Progenitor cell of endocrine pancreas (in vitro differentiated cells): ENCODE measurements around the gene ACAP2. TPM values are rescaled to one million over a fixed set of nuclear protein-coding genes. Genes with fewer than 3 reads are reported as not detected.

Source experiments
- DNase-seq: peaks from one replicate; pipeline ENCODE4 v3.0.0; 2021; ENCODE audit warnings: low spot score; ENCODE audit not compliant: unreplicated experiment
- H3K27ac Mint-ChIP-seq: 2 replicates; pipeline ENCODE4 v1.8.0; 2021; ENCODE audit warnings: mild to moderate bottlenecking, moderate library complexity, mixed read lengths
- H3K27me3 Mint-ChIP-seq: 2 replicates; pipeline ENCODE4 v1.8.0; 2021; ENCODE audit warnings: mixed read lengths
- H3K36me3 Mint-ChIP-seq: 2 replicates; pipeline ENCODE4 v1.8.0; 2022; ENCODE audit warnings: mixed read lengths; ENCODE audit not compliant: insufficient read depth
- H3K4me1 Mint-ChIP-seq: 2 replicates; pipeline ENCODE4 v1.8.0; 2021; ENCODE audit warnings: low read depth, mixed read lengths
- H3K4me3 Mint-ChIP-seq: 2 replicates; pipeline ENCODE4 v1.8.0; 2021; ENCODE audit warnings: low read depth, mild to moderate bottlenecking, moderate library complexity, mixed read lengths
- H3K9me3 Mint-ChIP-seq: 2 replicates; pipeline ENCODE4 v1.8.0; 2021; ENCODE audit warnings: low read depth, mixed read lengths
- CTCF ChIP-seq: fragments of 200-600 bp; sonication (generic); IDR thresholded peaks from one replicate; pipeline ENCODE4 v1.5.0; 2021; ENCODE audit warnings: antibody characterized with exemption, mild to moderate bottlenecking; ENCODE audit not compliant: unreplicated experiment
- total RNA-seq: library from RNA; stranded (reverse); gene quantifications from 2 replicates; pipeline ENCODE4 v1.2.1, GENCODE V29; 2021

The ACAP2 gene
- total RNA-seq, 1 donor from 2014 or later, result 34.2 TPM

- Mint-ChIP-seq H3K36me3 (no peaks in the 10 kb centered on the region), H3K4me1 (no peaks in the 10 kb centered on the region), H3K4me3 (no peak overlapping the region), H3K27me3 (no peaks in the 10 kb centered on the region), H3K9me3 (no peaks in the 10 kb centered on the region), H3K27ac (no peak overlapping the region)
- no peak for DNase-seq
- no peak for TF ChIP-seq CTCF
Measured at GRCh38 chr3:195253923-195254432, 188.8 kb downstream of the ACAP2 start.

- no peak overlapping the region for H3K27ac Mint-ChIP-seq
- TF ChIP-seq CTCF, result no peak
- DNase-seq, result no peak
- H3K4me3 Mint-ChIP-seq, result no peak overlapping the region
- peaks cover 2% of the 10 kb centered on the region for H3K36me3 Mint-ChIP-seq
- no peaks in the 10 kb centered on the region for H3K4me1 Mint-ChIP-seq
- H3K27me3 Mint-ChIP-seq, result no peaks in the 10 kb centered on the region
- H3K9me3 Mint-ChIP-seq, result no peaks in the 10 kb centered on the region
Measured at GRCh38 chr3:195251336-195252065, 191.3 kb downstream of the ACAP2 start.

DNA sequence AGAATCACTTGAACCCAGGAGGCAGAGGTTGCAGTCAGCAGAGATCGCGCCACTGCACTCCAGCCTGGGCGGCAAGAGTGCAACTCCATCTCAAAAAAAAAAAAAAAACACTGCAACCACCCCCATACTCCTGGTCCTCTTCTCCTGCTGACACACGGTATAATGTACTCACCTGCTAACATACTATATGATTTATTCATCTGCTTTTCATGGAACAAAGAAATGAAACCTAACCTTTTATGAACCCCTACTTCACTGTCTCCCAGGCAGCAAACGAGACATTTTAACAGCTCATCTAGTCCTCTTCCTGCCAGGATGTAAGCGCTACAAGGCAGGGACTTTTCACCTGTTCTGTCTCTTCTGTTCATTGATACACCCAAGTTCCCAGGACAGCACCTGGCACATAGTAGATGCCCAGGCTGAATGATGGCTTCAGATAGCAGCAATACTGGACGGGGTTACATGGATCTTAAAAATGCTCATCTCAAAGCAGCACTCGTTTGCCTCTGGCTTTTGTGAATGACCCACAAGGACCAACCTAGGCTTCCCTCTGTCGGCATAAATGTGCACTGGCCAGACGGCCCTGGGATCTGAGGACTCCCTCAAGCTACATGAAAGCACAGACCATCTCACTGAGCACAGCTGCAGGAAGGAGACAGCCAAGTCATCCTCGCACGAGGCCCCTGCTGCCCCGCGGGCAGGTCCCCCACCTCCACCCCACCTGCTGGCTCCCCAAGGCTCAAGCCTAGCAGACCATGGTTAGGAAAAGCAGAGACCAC, 192.2 kb downstream of the ACAP2 start:
- H3K4me3 Mint-ChIP-seq, result no peak overlapping the region
- H3K27me3 Mint-ChIP-seq, result no peaks in the 10 kb centered on the region
- H3K4me1 Mint-ChIP-seq, result no peaks in the 10 kb centered on the region
- no peak for TF ChIP-seq CTCF
- H3K36me3 Mint-ChIP-seq, result peaks cover 4% of the 10 kb centered on the region
- H3K27ac Mint-ChIP-seq, result no peak overlapping the region
- H3K9me3 Mint-ChIP-seq, result no peaks in the 10 kb centered on the region
- DNase-seq, result no peak

DNA sequence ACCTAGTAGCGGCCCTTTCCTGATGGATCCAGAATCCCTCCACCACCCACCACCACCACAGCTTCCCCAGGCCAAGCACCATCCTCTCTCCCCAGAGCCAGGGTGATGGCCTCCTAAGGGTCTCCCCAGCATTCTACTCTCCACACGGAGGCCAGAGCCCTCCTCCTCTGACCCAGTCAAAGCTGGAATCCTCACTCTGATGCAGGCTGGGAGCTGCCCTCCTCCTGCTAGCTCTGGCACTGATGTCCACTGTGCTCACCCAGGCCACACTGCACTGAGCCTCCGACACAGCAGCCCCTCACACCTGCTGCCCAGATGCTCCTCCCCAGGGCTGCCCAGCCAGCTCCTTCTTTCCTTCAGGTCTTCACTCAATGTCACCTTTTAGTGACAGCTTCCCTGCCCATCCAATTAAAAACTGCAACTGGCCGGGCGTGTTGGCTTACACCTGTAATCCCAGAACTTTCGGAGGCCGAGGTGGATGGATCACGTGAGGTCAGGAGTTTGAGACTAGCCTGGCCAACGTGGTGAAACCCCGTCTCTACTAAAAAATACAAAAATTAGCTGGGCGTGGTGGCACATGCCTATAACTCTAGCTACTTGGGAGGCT, 192.9 kb downstream of the ACAP2 start:
- Mint-ChIP-seq H3K4me3 (no peak overlapping the region), H3K4me1 (no peaks in the 10 kb centered on the region), H3K9me3 (no peaks in the 10 kb centered on the region), H3K36me3 (peaks cover 4% of the 10 kb centered on the region), H3K27me3 (no peaks in the 10 kb centered on the region), H3K27ac (no peak overlapping the region)
- no peak for TF ChIP-seq CTCF
- no peak for DNase-seq

- Mint-ChIP-seq H3K9me3 (no peaks in the 10 kb centered on the region), H3K4me3 (no peak overlapping the region), H3K27me3 (no peaks in the 10 kb centered on the region), H3K36me3 (peaks cover 4% of the 10 kb centered on the region), H3K27ac (no peak overlapping the region), H3K4me1 (no peaks in the 10 kb centered on the region)
- DNase-seq, result no peak
- TF ChIP-seq CTCF, result no peak
Measured at GRCh38 chr3:195249057-195249770, 193.6 kb downstream of the ACAP2 start.
